ENCODE measurements around the gene TMEM259.

Gene TMEM259

GRCh38 chr19:1004803-1005664 lies 15.9 kb downstream of the TMEM259 start:
- in situ Hi-C loops (cut with HindIII; ENCODE audit: low sequenced_read_pairs): no loop called here

GRCh38 chr19:1004204-1004802 lies 16.6 kb downstream of the TMEM259 start:
- in situ Hi-C loops (cut with HindIII; ENCODE audit: low sequenced_read_pairs): no loop called here

GRCh38 chr19:1003283-1003682 lies 17.6 kb downstream of the TMEM259 start:
- in situ Hi-C loops (cut with HindIII; ENCODE audit: low sequenced_read_pairs): no loop called here

- in situ Hi-C loops (cut with HindIII; ENCODE audit: low sequenced_read_pairs): no loop called here
Observed at GRCh38 chr19:1002600-1002999, 18.3 kb downstream of the TMEM259 start.

GRCh38 chr19:1001538-1002166 lies 19.3 kb downstream of the TMEM259 start:
- in situ Hi-C loops (cut with HindIII; ENCODE audit: low sequenced_read_pairs): no loop called here

GRCh38 chr19:1000591-1001537 lies 20.1 kb downstream of the TMEM259 start:
- in situ Hi-C loops (cut with HindIII; ENCODE audit: low sequenced_read_pairs): no loop called here

- in situ Hi-C loops (cut with HindIII; ENCODE audit: low sequenced_read_pairs): no loop called here
Observed at GRCh38 chr19:1000095-1000494, 20.8 kb downstream of the TMEM259 start, which contains the start of gene GRIN3B. Gene GRIN3B, plus strand, starts transcription at chr19:1000419. Its CDS starts 19 bp downstream, at chr19:1000438.

- in situ Hi-C loops (cut with HindIII; ENCODE audit: low sequenced_read_pairs): no loop called here
Observed at GRCh38 chr19:999379-999719, 21.6 kb downstream of the TMEM259 start.

- in situ Hi-C loops (cut with HindIII; ENCODE audit: low sequenced_read_pairs): no loop called here
Observed at GRCh38 chr19:998064-998463, 22.9 kb downstream of the TMEM259 start.

- in situ Hi-C loops (cut with HindIII; ENCODE audit: low sequenced_read_pairs): no loop called here
Observed at GRCh38 chr19:996051-996838, 24.7 kb downstream of the TMEM259 start.

GRCh38 chr19:995051-995827 lies 25.7 kb downstream of the TMEM259 start:
- in situ Hi-C loops (cut with HindIII; ENCODE audit: low sequenced_read_pairs): no loop called here

GRCh38 chr19:994516-994915 lies 26.4 kb downstream of the TMEM259 start:
- in situ Hi-C loops (cut with HindIII; ENCODE audit: low sequenced_read_pairs): no loop called here

GRCh38 chr19:993831-994393 lies 27.0 kb downstream of the TMEM259 start:
- in situ Hi-C loops (cut with HindIII; ENCODE audit: low sequenced_read_pairs): no loop called here

GRCh38 chr19:993361-993830 lies 27.5 kb downstream of the TMEM259 start:
- in situ Hi-C loops (cut with HindIII; ENCODE audit: low sequenced_read_pairs): no loop called here

- in situ Hi-C loops (cut with HindIII; ENCODE audit: low sequenced_read_pairs): no loop called here
Observed at GRCh38 chr19:992670-993055, 28.3 kb downstream of the TMEM259 start.

GRCh38 chr19:991932-992669 lies 28.8 kb downstream of the TMEM259 start:
- in situ Hi-C loops (cut with HindIII; ENCODE audit: low sequenced_read_pairs): no loop called here

GRCh38 chr19:991174-991931 lies 29.6 kb downstream of the TMEM259 start:
- in situ Hi-C loops (cut with HindIII; ENCODE audit: low sequenced_read_pairs): no loop called here
